ENCODE results near the gene MAST4. TPM values are rescaled to one million over a fixed set of nuclear protein-coding genes. Genes with fewer than 3 reads are reported as not detected.

Gene MAST4
- total and polyA plus RNA-seq, 2 of the 8 experiments (the other 6 are each of a cell fraction or from before 2014, with no cell fraction given) = 1.5 to 2.6 TPM

DNA sequence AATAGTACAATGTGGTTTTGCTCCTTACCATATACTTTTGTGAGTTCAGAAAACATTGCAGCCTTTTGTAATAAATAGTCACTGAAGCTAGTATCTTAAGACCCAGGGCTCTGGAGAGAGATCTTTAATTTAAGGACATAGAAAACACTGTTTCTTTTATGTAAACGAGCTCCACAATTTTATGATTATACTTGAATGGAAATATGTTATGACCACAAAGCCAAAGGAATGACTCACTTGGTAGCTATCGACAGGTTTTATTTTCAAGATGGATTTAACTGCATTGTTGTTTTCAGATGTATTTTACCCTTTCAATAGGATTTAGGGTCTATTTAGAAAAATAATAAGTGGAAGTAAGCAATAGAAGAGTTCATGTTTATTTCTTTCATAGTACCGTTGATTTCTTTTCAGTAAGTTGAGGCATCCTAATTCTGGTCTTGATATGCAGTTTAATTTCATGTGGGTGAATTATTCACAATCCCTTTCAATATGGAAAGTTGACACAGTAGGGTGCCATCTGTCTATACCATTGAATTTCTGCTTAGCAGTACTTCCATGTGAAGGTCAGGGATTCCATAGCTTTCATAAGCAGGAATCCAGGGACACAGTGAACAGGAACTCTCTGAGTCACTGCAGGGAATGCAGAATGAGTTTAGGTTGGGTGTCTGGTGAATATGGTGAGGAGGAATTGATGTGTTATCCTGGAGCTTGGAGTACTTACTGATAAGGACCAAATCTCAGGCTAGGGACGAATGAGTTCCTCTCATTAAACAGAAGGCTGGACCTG is 442.8 kb downstream of the MAST4 start:
- H3K56ac ChIP-seq (replicated peaks; ENCODE audit: insufficient read length, low read depth, low read length) = no peak overlapping the region
- no peak overlapping the region for H2BK5ac ChIP-seq (ENCODE audit: low read depth, low read length)
- H4K5ac ChIP-seq (ENCODE audit: insufficient read length, low read depth, low read length) = no peak overlapping the region
- no peaks in the 10 kb centered on the region for H4K20me1 ChIP-seq (replicated peaks in 1 of 2; ENCODE audit: control insufficient read depth in 1 of 2, insufficient read depth in 2 of 2, low read length in 2 of 2)
- H3K27me3 ChIP-seq (replicated peaks in 1 of 4; ENCODE audit: control insufficient read depth in 3 of 4, extremely low read depth in 1 of 4, insufficient read depth in 3 of 4, low read length in 3 of 4) = peaks cover 0 to 6% (median 2%) of the 10 kb centered on the region in 4 experiments; a peak in 5 of 7 replicates
- H3K9me3 ChIP-seq (ENCODE audit: insufficient read depth in 2 of 2, low read depth in 1 of 2, low read length in 1 of 2) = no peaks in the 10 kb centered on the region
- H3K36me3 ChIP-seq (ENCODE audit: control insufficient read depth in 2 of 4, insufficient read depth in 4 of 4, low read length in 3 of 4) = no peaks in the 10 kb centered on the region
- TF ChIP-seq SP2 (IDR thresholded peaks at IDR 0.05; ENCODE audit: low read length) (no peak), KDM5A (IDR thresholded peaks at IDR 0.05; ENCODE audit: low read length) (no peak), FOSL1 (IDR thresholded peaks at IDR 0.05; ENCODE audit: insufficient read depth, low read depth, low read length) (no peak), CHD2 (IDR thresholded peaks at IDR 0.05; ENCODE audit: low read length) (no peak), SP1 (IDR thresholded peaks at IDR 0.05; ENCODE audit: low read depth, low read length) (no peak), RBBP5 (IDR thresholded peaks at IDR 0.05; ENCODE audit: borderline replicate concordance, low read depth, low read length) (no peak), HDAC2 (IDR thresholded peaks at IDR 0.05; ENCODE audit: borderline replicate concordance in 1 of 2, low read depth in 2 of 2, low read length in 2 of 2) (no peak), BACH1 (IDR thresholded peaks at IDR 0.05; ENCODE audit: low read length) (no peak)
- TF ChIP-seq, protein P1, sequence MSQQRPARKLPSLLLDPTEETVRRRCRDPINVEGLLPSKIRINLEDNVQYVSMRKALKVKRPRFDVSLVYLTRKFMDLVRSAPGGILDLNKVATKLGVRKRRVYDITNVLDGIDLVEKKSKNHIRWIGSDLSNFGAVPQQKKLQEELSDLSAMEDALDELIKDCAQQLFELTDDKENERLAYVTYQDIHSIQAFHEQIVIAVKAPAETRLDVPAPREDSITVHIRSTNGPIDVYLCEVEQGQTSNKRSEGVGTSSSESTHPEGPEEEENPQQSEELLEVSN (IDR thresholded peaks at IDR 0.05) = no peak
- no peak overlapping the region for H3K23ac ChIP-seq (ENCODE audit: insufficient read length)
- H2BK15ac ChIP-seq (ENCODE audit: low read length) = no peak overlapping the region
- no peaks in the 10 kb centered on the region for H3K79me2 ChIP-seq (ENCODE audit: control insufficient read depth in 1 of 2, insufficient read depth in 2 of 2, low read length in 2 of 2)
- no peak overlapping the region for H2AFZ ChIP-seq (ENCODE audit: low read length)
- no peak overlapping the region for H3K18ac ChIP-seq (ENCODE audit: extremely low read depth, low read length)
- no peak overlapping the region for H2AK5ac ChIP-seq (ENCODE audit: low read depth, low read length)
- H4K8ac ChIP-seq (ENCODE audit: extremely low read depth, insufficient read depth, low read length) = no peak overlapping the region
- H3K4me2 ChIP-seq (ENCODE audit: insufficient read depth in 1 of 2, low read depth in 2 of 2, low read length in 2 of 2) = no peak overlapping the region
- whole genome bisulfite sequencing, 2 experiments (ENCODE audit: extremely low coverage in 1 of 2, insufficient coverage in 1 of 2, insufficient read length in 1 of 2, insufficient replicate concordance in 2 of 2, low coverage in 1 of 2, low lambda C conversion rate in 2 of 2, missing lambda C conversion rate in 1 of 2) = 92% methylated on average over 4 of the region's 4 CpGs; no CpG with 5 or more reads in 1 of the 2 experiments
- ChIA-PET CTCF (ENCODE audit: partially characterized antibody) (interaction anchor here (0.6 kb wide), 1 partner anchor 20 kb away, joined by 3 read pairs; no protein-coding TSS in a partner anchor), POLR2A (ENCODE audit: partially characterized antibody) (no interaction called here)
- no peak overlapping the region for H3K4ac ChIP-seq (replicated peaks; ENCODE audit: insufficient read length, low read depth, low read length)
- H3K9ac ChIP-seq (replicated peaks in 1 of 4; ENCODE audit: extremely low read depth in 1 of 4, low read depth in 3 of 4, low read length in 3 of 4) = no peak overlapping the region
- peaks cover 0 to 15% (median 3%) of the 10 kb centered on the region in 4 experiments; a peak in 2 of 7 replicates for H3K4me1 ChIP-seq (replicated peaks in 1 of 4; ENCODE audit: control insufficient read depth in 3 of 4, insufficient read depth in 4 of 4, low read length in 3 of 4)
- no peaks in the 10 kb centered on the region for H3K79me1 ChIP-seq (ENCODE audit: low read depth, low read length)
- no peak overlapping the region for H4K91ac ChIP-seq (replicated peaks; ENCODE audit: insufficient read length, low read length)
- H2BK20ac ChIP-seq (ENCODE audit: low read length) = no peak overlapping the region
- H2BK120ac ChIP-seq (replicated peaks; ENCODE audit: low read depth, low read length) = no peak overlapping the region
- no peak overlapping the region for H3K27ac ChIP-seq (ENCODE audit: low read depth, low read length)
- H3K14ac ChIP-seq (ENCODE audit: insufficient read length) = no peak overlapping the region
- H2BK12ac ChIP-seq (ENCODE audit: low read depth, low read length) = no peak overlapping the region
- no peak overlapping the region for H3K4me3 ChIP-seq (ENCODE audit: extremely low read depth in 1 of 4, insufficient read depth in 2 of 4, low read depth in 3 of 4, low read length in 4 of 4)
- FAIRE-seq (no peak), DNase-seq (ENCODE audit: low read depth in 1 of 2, low spot score in 2 of 2) (no peak)
- no peaks in the 10 kb centered on the region for H3K23me2 ChIP-seq (ENCODE audit: low read depth, low read length)

Data from H1 (cell line).